ENCODE measurements around the gene ZNF33B.
A peak's percentile ranks its signal among the peaks of the same experiment; 100 is the strongest.
"Not testable (repeated sequence)": the region's sequence is repeated elsewhere in the genome, so short reads cannot be mapped to it uniquely, and the experiment has no call there.

ZNF33B gene

DNA sequence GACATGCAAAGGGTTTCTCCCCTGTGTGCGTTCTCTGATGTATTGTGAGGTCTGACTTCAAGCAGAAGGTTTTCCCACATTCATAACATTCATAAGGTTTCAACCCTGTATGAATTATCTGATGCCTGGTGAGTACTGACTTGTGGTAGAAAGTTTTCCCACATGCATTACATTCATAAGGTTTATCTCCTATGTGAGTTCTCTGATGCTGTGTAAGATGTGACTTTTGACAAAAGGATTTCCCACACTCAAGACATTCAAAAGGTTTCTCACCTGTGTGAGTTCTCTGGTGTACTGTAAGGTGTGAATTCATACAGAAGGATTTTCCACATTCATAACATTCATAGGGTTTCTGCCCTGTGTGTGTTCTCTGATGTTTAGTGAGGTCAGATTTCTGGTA lies 45.1 kb downstream of the ZNF33B start:
- DNase-seq (ENCODE audit: low read depth) = no peak
- TF ChIP-seq, protein P1, sequence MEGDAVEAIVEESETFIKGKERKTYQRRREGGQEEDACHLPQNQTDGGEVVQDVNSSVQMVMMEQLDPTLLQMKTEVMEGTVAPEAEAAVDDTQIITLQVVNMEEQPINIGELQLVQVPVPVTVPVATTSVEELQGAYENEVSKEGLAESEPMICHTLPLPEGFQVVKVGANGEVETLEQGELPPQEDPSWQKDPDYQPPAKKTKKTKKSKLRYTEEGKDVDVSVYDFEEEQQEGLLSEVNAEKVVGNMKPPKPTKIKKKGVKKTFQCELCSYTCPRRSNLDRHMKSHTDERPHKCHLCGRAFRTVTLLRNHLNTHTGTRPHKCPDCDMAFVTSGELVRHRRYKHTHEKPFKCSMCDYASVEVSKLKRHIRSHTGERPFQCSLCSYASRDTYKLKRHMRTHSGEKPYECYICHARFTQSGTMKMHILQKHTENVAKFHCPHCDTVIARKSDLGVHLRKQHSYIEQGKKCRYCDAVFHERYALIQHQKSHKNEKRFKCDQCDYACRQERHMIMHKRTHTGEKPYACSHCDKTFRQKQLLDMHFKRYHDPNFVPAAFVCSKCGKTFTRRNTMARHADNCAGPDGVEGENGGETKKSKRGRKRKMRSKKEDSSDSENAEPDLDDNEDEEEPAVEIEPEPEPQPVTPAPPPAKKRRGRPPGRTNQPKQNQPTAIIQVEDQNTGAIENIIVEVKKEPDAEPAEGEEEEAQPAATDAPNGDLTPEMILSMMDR (conservative IDR thresholded peaks at IDR 0.05; ENCODE audit: low read depth, low read length) = no peak
- no peak overlapping the region for H3K4me3 ChIP-seq (ENCODE audit: low read length)

DNA sequence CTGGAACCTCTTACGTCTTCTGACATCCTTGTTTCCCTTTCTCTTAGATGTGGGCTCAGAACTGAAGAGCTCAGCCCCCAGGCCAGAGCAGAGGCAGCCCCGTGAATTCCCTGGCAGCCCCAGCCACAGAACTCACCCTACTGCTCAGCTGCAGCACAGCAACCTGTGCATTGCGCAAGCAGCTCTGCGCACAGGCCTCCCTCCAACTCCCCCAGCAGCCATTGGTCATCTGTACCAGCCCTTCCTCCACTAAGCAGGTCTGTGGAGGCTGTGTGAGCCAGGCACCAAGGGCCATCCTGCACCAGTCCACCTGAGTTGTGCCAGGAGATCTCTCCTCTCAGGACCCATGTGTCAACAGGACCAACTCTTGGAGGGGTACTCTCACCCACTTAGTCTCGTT lies 54.5 kb downstream of the ZNF33B start:
- TF ChIP-seq, protein P1 (conservative IDR thresholded peaks at IDR 0.05; ENCODE audit: low read depth, low read length) = no peak
- no peak for DNase-seq (ENCODE audit: low read depth)
- H3K4me3 ChIP-seq (ENCODE audit: low read length) = no peak overlapping the region

DNA sequence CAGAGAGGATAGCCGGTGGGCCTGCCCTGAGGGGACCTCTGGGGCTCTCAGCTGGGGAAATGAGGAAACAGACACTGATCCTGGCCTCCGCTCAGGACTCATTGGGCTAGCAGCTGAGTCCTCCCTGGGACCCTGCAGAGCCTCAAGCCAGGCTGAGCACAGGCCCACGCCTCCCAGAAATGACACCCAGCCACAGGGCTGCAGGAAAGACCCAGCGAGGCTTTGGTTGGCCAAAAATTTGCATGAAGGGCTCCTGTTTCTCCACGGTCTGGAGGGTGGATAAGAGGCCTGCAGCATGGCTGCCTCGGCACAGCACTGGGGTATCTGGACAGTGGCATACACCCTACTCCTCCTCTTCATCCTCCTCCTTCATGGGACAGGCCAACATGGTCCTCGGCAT lies 60.4 kb downstream of the ZNF33B start:
- no peak overlapping the region for H3K4me3 ChIP-seq (ENCODE audit: low read length)
- DNase-seq (ENCODE audit: low read depth) = no peak
- TF ChIP-seq, protein P1 (conservative IDR thresholded peaks at IDR 0.05; ENCODE audit: low read depth, low read length) = no peak

DNA sequence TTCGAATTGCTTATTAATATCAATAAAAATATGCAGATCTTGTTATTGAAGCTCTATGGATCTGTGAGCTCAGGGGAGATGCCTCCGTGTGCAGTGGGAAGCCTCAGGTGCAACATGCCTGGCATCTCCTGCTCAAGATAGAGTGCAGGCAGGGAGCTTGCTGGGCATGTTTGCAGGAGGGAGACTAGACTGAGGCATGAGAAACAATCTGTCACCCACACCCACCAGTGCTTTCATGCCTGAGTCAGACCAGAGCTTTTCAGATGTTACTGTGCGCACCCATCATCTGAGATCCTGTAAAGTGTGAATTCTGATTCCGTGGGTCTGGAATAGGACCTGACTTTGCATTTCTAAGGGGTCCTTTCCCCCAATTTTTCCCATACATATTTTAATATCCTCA lies 62.0 kb downstream of the ZNF33B start:
- H3K4me3 ChIP-seq (ENCODE audit: low read length) = no peak overlapping the region
- TF ChIP-seq, protein P1 (conservative IDR thresholded peaks at IDR 0.05; ENCODE audit: low read depth, low read length) = no peak
- DNase-seq (ENCODE audit: low read depth) = no peak

DNA sequence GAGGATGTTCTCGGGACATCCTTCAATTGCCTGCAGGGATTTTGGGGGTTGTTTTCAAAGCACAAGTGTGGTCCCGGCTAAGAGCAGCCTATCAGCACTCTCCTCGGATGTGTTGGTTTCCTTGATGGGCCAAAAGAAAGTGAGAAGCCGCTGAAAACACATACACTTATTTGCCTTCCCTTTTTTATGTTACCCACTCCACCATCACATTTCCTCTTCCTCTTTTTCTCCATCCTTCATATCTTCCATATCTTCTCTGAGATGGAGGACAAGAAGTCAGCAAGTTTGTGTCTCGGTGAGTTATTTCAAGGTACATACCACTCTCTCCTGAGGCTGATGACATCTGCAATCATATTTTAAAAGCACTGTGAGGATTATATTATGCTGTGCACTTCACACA lies 64.0 kb downstream of the ZNF33B start:
- TF ChIP-seq, protein P1 (conservative IDR thresholded peaks at IDR 0.05; ENCODE audit: low read depth, low read length) = no peak
- no peak overlapping the region for H3K4me3 ChIP-seq (ENCODE audit: low read length)
- no peak for DNase-seq (ENCODE audit: low read depth)

DNA sequence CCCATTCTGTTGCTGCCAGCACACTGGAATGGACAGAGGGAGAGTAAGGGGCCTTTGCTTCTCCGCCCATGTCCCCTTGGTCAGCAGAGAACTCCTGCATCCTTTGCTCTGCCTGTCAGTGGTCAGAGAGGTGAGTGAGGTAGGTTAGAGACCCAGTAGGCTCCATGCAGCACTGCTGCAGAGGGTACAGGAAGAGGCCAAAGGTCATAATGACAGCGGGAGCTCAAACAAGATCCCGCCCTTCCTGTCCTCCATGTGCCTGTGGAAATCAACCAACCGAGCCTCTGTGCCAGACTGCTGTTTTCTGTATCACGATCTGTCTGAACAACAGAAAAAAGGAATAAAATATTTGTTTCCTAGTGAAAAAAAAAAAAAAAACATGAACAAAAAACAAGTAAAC lies 81.4 kb downstream of the ZNF33B start:
- no peak overlapping the region for H3K4me3 ChIP-seq (ENCODE audit: low read length)
- no peak for DNase-seq (ENCODE audit: low read depth)
- TF ChIP-seq, protein P1 (conservative IDR thresholded peaks at IDR 0.05; ENCODE audit: low read depth, low read length) = no peak

DNA sequence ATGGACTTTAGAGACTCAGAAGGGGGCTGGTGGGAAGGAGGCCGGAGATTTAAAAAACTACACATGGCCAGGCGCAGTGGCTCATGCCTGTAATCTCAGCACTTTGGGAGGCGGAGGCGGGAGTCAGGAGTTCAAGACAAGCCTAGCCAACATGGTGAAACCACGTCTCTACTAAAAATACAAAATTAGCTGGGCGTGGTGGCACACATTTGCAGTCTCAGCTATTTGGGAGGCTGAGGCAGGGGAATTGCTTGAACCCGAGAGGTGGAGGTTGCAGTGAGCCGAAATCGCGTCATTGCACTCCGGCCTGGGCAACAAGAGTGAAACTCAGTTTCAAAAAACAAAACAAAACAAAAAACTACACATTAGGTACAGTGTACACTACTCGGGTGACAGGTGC lies 84.8 kb downstream of the ZNF33B start:
- H3K4me3 ChIP-seq (ENCODE audit: low read length) = peak overlapping the region; percentile 64
- DNase-seq (ENCODE audit: low read depth) = not testable (repeated sequence)

DNA sequence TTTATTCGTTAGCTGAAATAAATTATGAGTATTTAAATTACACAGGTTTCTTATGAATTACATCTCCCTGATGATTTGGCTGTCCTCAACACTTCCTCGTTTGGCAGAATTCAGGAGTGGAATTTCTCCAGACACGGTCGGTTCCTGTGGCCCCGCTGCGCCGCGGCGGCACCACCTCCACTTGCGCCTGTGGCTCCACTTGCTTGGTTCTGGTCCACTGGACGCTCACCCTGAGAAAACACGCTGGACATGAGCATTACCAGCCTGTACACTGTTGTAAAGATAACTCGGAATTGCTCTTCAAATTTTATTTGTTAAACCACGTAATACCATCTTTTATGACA lies 85.3 kb downstream of the ZNF33B start:
- H3K4me3 ChIP-seq (ENCODE audit: low read length) = peak overlapping the region; percentile 64
- TF ChIP-seq, protein P1 (conservative IDR thresholded peaks at IDR 0.05; ENCODE audit: low read depth, low read length) = no peak

More for the DNA sequence above, 85.3 kb downstream of the ZNF33B start:
- no peak for DNase-seq (ENCODE audit: low read depth)

All from retinal pigment epithelial cell (primary cell).